HK-2 (cell line): ENCODE measurements around the gene DCP1A.

Source experiments
- DNase-seq: peaks from one replicate; pipeline ENCODE4 v3.0.0-alpha.2; 2018; ENCODE audit not compliant: unreplicated experiment

Gene DCP1A

GRCh38 chr3:53247619-53248018 is 99.7 kb downstream of the DCP1A start:
- DNase-seq: no peak

GRCh38 chr3:53244271-53244670 is 103.1 kb downstream of the DCP1A start:
- DNase-seq: no peak

GRCh38 chr3:53243785-53244184 is 103.6 kb downstream of the DCP1A start:
- DNase-seq: no peak

- no peak for DNase-seq
These were observed 104.2 kb downstream of the DCP1A start for GRCh38 chr3:53243165-53243564.

- DNase-seq: no peak
These were observed 104.7 kb downstream of the DCP1A start for GRCh38 chr3:53242642-53243041.

- DNase-seq: no peak
These were observed 105.2 kb downstream of the DCP1A start for GRCh38 chr3:53242155-53242554.

GRCh38 chr3:53240989-53241972 is 106.1 kb downstream of the DCP1A start:
- no peak for DNase-seq

- no peak for DNase-seq
These were observed 107.5 kb downstream of the DCP1A start for GRCh38 chr3:53239800-53240199.

GRCh38 chr3:53238886-53239285 is 108.5 kb downstream of the DCP1A start:
- no peak for DNase-seq

GRCh38 chr3:53238051-53238850 is 109.1 kb downstream of the DCP1A start:
- peak; percentile 79 for DNase-seq

- DNase-seq: peak; percentile 68
These were observed 111.1 kb downstream of the DCP1A start for GRCh38 chr3:53236112-53236841.

GRCh38 chr3:53235545-53235944 is 111.8 kb downstream of the DCP1A start:
- DNase-seq: no peak

GRCh38 chr3:53234841-53235232 is 112.5 kb downstream of the DCP1A start:
- DNase-seq: no peak

GRCh38 chr3:53234130-53234840 is 113.1 kb downstream of the DCP1A start:
- DNase-seq: no peak
